T-helper 22 cell (primary cell): Measurements from ENCODE around the gene KIF4B.

ENCODE experiments used
- DNase-seq: peaks from one replicate; pipeline ENCODE4 v3.0.0-alpha.2; 2020; ENCODE audit warnings: low read depth

Gene KIF4B

GRCh38 chr5:155064580-155064979 is 51.0 kb downstream of the KIF4B start:
- no peak for DNase-seq

- DNase-seq = no peak
These were observed 53.5 kb downstream of the KIF4B start for GRCh38 chr5:155066886-155067595.
